Mucosa of stomach (tissue), 1 donor: Measurements from ENCODE around the gene ITPR3.

Experiments
- H3K27me3 ChIP-seq: one replicate; pipeline ENCODE4 v1.7.0; 2013; ENCODE audit warnings: mild to moderate bottlenecking, low read length; ENCODE audit not compliant: control insufficient read depth, insufficient read depth
- H3K36me3 ChIP-seq: one replicate; pipeline ENCODE4 v1.7.0; 2013; ENCODE audit warnings: low read length; ENCODE audit not compliant: control insufficient read depth, insufficient read depth
- H3K4me1 ChIP-seq: one replicate; pipeline ENCODE4 v1.7.0; 2013; ENCODE audit warnings: mild to moderate bottlenecking, low read length; ENCODE audit not compliant: control insufficient read depth, insufficient read depth
- H3K4me3 ChIP-seq: one replicate; pipeline ENCODE4 v1.7.0; 2013; ENCODE audit warnings: low read length
- H3K9ac ChIP-seq: one replicate; pipeline ENCODE4 v1.7.0; 2013; ENCODE audit warnings: mild to moderate bottlenecking, low read length, moderate library complexity
- H3K9me3 ChIP-seq: one replicate; pipeline ENCODE4 v1.7.0; 2013; ENCODE audit warnings: mild to moderate bottlenecking, low read length, moderate library complexity; ENCODE audit not compliant: control insufficient read depth
- donor health status: Pancreatic carcinoma.

The ITPR3 gene

DNA sequence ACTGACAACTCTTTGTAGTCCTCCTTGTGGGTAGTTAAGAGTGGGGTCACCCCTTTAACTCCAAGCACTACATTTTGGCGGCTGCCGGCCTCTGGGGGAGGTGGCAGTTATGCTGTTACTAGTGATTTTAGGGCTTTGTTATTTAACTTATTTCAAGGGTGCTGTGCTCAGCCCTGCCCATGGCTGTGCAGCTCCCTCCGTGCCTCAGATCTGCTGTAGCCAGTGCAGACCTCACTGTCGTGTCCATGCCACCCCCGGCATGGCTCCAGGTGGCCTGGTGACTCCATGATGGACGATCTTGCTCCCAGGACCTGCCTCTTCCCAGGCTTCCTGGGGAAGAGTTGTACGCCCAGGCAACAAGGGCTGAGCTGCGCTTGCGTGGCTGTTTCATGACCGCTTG, 75.0 kb downstream of the ITPR3 start:
- no peaks in the 10 kb centered on the region for H3K27me3 ChIP-seq
- no peaks in the 10 kb centered on the region for H3K9me3 ChIP-seq
- H3K4me1 ChIP-seq: peaks cover 25% of the 10 kb centered on the region
- H3K9ac ChIP-seq: no peak overlapping the region
- no peak overlapping the region for H3K4me3 ChIP-seq
- H3K36me3 ChIP-seq: peaks cover 32% of the 10 kb centered on the region

- Histone ChIP-seq H3K4me1 (peaks cover 25% of the 10 kb centered on the region), H3K36me3 (peaks cover 30% of the 10 kb centered on the region), H3K27me3 (no peaks in the 10 kb centered on the region), H3K9ac (no peak overlapping the region), H3K9me3 (no peaks in the 10 kb centered on the region), H3K4me3 (no peak overlapping the region)
Measured at GRCh38 chr6:33696548-33697518, 75.7 kb downstream of the ITPR3 start.

- H3K9ac ChIP-seq: no peak overlapping the region
- H3K4me1 ChIP-seq: peaks cover 25% of the 10 kb centered on the region
- no peaks in the 10 kb centered on the region for H3K27me3 ChIP-seq
- H3K36me3 ChIP-seq: peaks cover 30% of the 10 kb centered on the region
- no peak overlapping the region for H3K4me3 ChIP-seq
- H3K9me3 ChIP-seq: no peaks in the 10 kb centered on the region
Measured at GRCh38 chr6:33697845-33698244, 76.7 kb downstream of the ITPR3 start.

DNA sequence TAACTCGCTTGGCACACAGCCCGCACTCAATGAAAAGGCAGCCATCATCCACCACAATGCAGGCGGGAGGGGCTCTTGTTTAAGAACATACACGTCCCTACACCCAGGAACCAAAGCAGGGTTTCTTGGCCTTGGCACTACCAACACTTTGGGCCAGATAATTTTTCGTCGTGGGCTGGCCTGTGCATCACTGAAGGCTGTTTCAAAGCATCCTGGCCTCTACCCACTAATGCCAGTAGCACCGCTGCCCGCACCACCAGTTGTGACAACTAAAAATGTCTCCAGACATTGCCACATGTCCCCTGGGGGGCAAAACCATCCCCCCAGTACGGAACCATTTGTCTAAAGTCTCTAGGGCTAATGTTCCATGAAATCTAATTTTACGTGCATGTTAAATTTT, 77.4 kb downstream of the ITPR3 start:
- Histone ChIP-seq H3K4me3 (no peak overlapping the region), H3K27me3 (no peaks in the 10 kb centered on the region), H3K36me3 (peaks cover 30% of the 10 kb centered on the region), H3K9ac (no peak overlapping the region), H3K9me3 (no peaks in the 10 kb centered on the region), H3K4me1 (peaks cover 25% of the 10 kb centered on the region)

- H3K4me3 ChIP-seq: no peak overlapping the region
- H3K36me3 ChIP-seq: peaks cover 30% of the 10 kb centered on the region
- H3K27me3 ChIP-seq: no peaks in the 10 kb centered on the region
- H3K9ac ChIP-seq: no peak overlapping the region
- H3K4me1 ChIP-seq: peaks cover 25% of the 10 kb centered on the region
- H3K9me3 ChIP-seq: no peaks in the 10 kb centered on the region
Measured at GRCh38 chr6:33699131-33699530, 78.0 kb downstream of the ITPR3 start.

- peaks cover 21% of the 10 kb centered on the region for H3K4me1 ChIP-seq
- peaks cover 24% of the 10 kb centered on the region for H3K36me3 ChIP-seq
- H3K9me3 ChIP-seq: no peaks in the 10 kb centered on the region
- H3K9ac ChIP-seq: no peak overlapping the region
- no peak overlapping the region for H3K4me3 ChIP-seq
- no peaks in the 10 kb centered on the region for H3K27me3 ChIP-seq
Measured at GRCh38 chr6:33699739-33700138, 78.6 kb downstream of the ITPR3 start.

GRCh38 chr6:33700391-33701050, 79.4 kb downstream of the ITPR3 start:
- H3K4me1 ChIP-seq: peaks cover 17% of the 10 kb centered on the region
- no peak overlapping the region for H3K4me3 ChIP-seq
- H3K9me3 ChIP-seq: no peaks in the 10 kb centered on the region
- no peak overlapping the region for H3K9ac ChIP-seq
- H3K36me3 ChIP-seq: peaks cover 16% of the 10 kb centered on the region
- no peaks in the 10 kb centered on the region for H3K27me3 ChIP-seq

- H3K9ac ChIP-seq: no peak overlapping the region
- peaks cover 8% of the 10 kb centered on the region for H3K36me3 ChIP-seq
- H3K4me1 ChIP-seq: peaks cover under 1% of the 10 kb centered on the region
- H3K9me3 ChIP-seq: no peaks in the 10 kb centered on the region
- no peaks in the 10 kb centered on the region for H3K27me3 ChIP-seq
- no peak overlapping the region for H3K4me3 ChIP-seq
Measured at GRCh38 chr6:33702345-33702977, 81.3 kb downstream of the ITPR3 start.

- Histone ChIP-seq H3K9me3 (no peaks in the 10 kb centered on the region), H3K4me3 (no peak overlapping the region), H3K4me1 (no peaks in the 10 kb centered on the region), H3K9ac (no peak overlapping the region), H3K36me3 (peaks cover 3% of the 10 kb centered on the region), H3K27me3 (no peaks in the 10 kb centered on the region)
Measured at GRCh38 chr6:33704215-33705066, 83.3 kb downstream of the ITPR3 start.

GRCh38 chr6:33705268-33705885, 84.3 kb downstream of the ITPR3 start:
- Histone ChIP-seq H3K36me3 (peaks cover 3% of the 10 kb centered on the region), H3K9me3 (no peaks in the 10 kb centered on the region), H3K4me1 (peaks cover 5% of the 10 kb centered on the region), H3K9ac (no peak overlapping the region), H3K4me3 (no peak overlapping the region), H3K27me3 (no peaks in the 10 kb centered on the region)
